Stimulated activated naive CD4-positive, alpha-beta T cell treated with Interleukin-2 at 50 U/mL for 16 hours (primary cell): ENCODE results near the gene C10orf62.
"Not testable (repeated sequence)": the region's sequence is repeated elsewhere in the genome, so short reads cannot be mapped to it uniquely, and the experiment has no call there.

Experiments
- DNase-seq: peaks from one replicate; lab custom pipeline; 2025; lab: John Stamatoyannopoulos, UW

Gene C10orf62, protein sequence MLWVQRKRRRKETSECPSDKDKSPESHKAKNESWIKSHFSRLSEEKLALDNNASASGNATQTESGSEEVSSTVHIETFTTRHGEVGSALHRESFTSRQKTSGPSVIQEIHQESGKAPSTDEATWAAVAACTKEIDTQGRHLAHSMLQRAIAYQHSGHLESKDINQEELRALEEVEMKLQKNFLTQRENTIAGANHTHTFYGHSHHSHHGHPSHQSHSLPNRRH

DNA sequence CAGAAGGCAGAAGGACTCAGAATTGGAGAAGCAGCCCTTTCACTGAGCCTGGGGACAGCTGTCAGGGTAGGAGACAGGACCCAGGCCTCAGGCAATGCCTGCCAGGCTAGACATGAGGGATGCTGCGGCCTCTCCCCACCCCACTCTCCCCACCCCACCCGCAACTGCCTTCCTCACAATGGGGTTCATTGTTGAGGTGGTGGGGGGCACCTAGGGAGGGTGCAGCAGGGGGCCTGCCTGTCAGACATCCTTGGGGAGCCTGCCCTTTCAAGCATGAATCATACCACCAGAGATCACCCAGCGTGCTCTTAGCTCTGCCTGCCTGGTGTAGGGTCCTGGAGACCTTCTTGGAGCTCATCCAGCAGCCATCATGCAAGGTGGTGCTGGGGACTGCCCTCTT lies at the start of gene C10orf62:
TSS of gene C10orf62 (plus strand) at position 243 of the 400 bp plus-strand sequence. CDS start 177 bp downstream, outside the sequence.
- DNase-seq, result no peak

DNA sequence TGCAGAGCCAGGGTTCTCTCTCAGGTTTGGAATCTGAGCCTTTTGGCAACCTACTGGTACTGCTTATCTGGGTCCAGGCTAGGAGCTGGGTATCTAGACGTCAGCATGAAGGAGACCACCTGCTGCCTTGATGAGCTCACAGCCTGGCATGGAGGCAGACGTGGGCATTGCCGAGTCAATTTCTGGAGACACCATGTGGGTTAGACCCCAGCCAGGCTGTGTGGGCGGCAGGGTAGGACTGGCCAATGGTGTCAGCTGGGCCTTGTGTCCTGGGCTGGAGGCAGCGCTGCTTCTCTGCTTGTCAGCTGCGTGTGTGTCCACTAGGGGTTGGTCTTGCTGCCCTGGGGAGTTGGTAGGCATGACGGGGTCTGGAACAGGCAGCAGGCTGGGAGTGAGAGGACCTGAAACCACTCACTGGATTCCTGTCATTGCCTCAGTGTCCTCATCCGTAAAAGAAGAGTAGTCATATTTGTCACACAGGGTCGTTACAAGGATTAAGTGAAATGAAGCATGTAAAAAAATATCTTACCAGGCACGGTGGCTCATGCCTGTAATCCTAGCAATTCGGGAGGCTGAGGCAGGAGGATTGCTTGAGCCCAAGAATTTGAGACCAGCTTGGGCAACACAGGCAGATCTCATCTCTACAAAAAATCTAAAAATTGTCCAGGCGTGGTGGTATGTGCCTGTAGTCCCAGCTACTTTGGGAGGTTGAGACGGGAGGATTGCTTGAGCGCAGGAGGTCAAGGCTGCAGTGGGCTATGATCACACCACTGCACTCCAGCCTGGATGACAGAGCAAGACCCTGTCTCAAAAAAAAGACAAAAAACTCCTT lies 48.6 kb upstream of the C10orf62 start:
- DNase-seq, result no peak

DNA sequence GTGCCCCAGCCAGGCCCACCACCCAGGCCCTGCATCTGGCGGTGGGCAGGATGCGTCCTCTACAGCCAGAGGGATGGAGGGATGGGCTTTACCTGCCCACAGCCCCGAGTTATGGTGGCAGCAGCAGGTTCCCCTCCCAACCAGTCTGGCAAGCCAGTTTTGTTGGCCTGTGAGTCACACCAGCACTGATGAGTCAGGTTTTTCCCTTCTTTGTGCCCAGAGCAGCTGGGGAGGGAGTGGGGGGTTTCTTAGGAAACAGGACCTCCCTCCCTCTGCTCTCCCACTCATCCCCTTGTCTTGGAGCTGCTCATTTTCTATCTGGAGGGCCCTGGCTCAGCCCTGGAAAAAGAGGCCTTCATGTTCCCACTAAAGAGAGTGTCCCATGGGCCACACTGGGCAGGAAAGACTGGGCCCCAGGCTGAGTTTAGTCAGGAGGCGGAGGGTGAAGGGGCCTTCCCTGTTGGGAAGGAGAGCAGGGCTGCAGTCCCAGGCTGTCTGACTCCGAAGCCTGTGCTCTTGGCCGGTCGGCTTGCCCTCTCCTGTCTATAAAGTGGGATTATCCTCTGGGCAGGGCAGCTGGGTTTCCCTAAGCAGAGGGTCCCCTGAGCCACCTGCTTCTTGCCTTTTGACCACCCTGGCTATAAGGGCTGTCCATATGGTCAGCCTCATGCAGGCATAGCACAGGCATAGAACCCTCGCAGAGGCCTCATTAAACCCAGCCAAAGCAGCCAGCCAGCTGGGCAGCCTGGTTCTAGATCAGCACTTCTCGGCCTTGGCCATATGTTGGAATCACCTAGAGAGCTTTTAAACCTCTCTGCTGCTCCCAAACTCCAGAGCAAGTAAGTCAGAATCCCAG lies 47.1 kb upstream of the C10orf62 start:
- DNase-seq, result peak; percentile 24

DNA sequence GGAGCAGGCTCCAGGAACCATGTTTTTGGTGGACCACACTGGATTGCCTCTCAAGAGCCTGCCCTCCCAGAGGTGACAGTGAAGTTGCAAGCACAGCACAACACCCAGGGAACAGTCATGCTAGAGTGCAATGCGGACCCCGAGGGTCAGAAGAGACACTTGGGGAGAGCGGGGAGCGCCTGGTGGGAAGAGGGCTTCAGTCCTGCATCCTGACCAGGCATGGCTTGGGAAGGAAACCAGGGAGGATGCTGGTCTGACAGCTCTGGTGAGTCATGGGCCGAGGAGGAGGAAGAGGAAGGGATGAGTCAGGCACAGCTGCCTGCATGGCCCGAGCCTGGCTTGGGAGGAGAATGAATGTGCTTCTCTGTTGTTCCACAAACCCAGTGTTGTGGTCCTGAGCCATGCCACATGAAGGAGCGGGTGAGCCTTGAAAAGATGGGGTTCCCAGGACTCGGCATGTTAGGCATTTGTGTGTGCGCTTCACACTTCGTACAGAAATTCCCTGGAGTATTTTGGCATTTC lies 46.4 kb upstream of the C10orf62 start:
- DNase-seq, result peak; percentile 32

DNA sequence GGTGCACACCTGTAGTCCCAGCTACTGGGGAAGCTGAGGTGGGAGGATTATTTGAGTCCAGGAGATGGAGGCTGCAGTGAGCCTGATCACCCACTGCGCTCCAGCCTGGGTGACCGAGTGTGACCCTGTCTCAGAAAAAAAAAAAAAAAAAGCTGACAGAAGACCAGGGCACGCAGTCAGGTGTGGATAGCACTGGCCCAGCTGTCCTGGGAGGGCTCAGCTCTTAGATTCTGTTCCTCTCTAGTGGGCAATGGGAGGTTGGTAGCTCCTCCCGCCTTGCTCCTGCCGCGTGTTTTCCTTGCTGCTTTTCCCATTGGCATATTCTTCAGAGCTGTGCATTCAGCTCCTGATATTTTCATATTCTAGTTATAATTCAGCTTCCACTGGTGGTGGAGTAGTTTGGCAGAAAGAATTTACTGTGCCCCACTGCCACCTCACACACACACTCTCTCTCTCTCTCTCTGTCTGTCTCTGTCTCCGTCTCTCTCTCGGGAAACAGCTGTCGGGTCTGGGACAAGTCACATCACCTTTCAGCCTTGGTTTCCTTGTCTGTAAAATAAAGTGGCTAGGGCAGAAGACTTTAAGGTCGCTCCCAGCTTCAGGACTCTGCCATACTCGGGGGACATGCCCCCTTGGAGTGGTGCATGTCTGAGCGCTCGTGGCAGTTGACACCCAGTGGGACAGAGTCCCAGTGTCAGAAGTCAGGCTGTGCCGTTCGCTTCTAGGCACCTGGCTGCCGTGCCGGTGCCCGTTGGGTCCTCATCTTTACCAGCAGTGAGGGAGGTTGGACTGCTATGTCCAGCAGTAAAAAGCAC lies 42.9 kb upstream of the C10orf62 start:
- no peak for DNase-seq

DNA sequence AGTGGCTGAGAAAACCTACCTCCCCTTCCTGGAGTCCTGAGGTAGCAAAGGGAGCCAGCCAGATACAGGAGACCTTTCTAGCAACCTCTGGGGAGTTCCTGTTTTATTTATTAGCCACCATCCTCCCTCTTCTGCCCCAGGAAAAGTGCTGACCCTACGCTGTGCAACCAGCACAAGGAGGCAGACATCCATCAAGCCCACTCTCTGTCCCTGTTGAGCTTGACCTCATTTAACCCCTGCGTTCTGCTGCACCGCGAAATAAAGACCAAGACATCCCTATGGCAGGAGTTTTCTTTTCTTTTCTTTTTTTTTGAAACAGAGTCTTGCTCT lies 42.3 kb upstream of the C10orf62 start:
- no peak for DNase-seq

DNA sequence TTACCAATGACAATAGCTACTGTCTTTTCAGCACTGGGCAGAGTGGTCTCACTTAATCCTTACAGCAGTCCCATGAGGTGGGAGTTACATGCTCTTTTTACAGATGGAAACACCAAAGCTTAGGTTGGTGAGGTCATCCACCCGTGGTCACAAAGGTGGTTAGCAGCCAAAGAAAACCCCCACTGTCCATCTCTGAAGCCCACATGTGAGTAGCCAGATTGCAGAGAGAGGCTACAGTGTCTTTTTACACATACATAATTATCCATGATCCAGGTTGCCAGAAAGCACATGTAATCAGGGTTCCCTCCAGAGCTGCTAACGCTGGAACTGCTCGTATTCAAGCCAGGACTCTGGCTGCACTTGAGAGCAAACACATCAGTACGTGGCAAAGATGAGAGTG lies 41.6 kb upstream of the C10orf62 start:
- DNase-seq, result no peak

DNA sequence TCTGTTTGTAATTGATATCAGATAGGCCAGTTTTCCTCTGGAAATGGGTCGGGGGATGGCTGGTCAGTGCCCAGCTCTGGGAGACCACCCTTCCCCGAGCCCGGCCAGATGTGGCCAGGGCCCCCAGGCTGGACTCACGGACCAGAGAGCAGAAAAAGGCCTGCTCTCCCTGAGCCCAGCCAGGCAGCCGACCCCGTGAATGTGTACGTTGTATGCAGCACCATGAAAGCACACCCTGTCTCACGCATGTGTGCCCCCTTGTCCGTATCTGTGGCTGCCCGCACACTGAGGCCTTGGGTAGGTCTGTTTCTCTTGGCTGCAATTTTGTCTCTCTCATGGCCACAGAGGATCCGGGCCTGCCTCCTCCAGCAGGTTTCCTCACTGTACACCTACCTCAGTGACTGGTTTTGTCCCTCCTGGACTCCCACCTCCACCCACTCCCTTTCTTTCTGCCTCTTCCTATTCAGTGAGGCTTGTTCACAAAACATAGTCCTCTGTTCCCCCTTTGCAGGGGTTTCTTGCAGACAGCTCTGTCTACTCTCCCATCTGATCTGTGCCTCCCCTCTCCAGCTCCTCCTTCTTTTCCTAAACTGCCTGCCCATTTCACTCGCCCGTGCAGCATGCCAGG lies 40.6 kb upstream of the C10orf62 start:
- no peak for DNase-seq

DNA sequence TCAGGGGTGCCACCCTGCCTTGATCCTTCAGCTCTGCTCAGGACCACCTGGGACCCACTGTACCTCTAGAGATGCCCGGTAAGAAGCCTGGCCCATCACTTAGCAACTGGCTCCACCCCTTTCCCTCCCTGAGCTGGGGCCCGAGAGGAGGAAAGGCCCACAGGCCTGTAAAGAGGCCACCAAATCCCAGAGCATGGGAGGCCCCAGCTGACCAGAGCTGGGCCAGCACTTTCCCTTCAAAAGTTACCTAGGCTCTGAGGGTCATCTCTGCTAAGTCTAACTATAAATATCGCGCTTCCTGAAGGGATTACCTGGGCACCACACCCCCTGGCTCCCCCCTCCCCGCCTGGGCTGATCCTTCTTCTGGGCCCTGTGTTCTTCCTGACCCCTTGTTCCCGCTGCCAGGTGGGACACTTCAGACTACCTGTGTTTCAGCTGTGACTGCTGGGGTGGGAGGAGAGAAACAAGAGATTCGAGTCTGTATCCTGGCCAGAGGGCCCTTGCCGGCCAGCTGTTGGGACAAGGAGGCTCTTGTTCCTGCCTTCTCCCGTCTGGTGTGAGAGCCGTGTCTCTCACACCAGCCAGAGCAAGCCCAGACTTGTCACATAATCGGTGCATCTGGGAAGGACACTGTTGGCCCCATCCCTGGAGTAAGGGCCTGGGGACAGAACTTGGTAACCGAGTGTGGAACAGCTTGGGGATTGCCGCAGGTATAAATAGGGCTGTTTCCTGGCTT lies 39.8 kb upstream of the C10orf62 start:
- DNase-seq, result no peak

DNA sequence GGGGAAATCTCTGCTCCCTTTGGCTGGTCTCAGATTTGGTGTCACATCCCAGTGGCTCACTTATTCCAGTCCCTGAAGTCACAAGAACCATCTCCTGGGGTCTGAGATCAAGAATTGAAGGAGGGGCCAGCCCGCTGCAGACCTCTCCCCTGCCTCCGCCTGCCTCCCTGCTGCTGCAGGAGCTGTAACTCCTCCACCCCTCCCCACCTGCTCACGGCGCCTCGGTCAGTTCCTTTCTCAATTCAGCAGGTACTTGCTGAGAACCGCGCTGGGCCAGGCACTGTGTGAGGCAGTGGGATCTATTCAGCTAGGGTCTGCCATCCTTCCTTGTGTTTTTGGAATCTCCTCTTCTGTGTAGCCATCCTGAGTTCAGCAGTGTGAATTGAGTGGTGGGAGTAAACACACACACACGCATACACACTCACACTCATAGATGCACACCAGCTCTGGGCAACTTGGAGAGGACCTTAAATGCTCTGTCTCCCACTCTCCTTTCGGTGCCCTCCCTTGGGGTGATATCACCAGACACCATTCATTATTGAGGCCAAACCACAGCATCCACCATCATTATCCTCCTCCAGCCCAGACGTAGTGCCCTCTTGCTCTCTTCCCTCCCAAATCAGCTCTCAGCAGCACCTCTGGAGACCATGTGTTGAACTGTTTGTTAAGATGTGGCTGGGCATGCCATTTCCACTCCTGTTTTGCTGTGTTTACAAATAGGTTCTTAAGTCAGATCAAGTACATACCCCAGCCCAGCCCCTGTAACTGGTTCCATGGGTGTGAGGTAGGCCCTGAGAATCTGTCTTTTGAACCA lies 39.0 kb upstream of the C10orf62 start:
- no peak for DNase-seq

DNA sequence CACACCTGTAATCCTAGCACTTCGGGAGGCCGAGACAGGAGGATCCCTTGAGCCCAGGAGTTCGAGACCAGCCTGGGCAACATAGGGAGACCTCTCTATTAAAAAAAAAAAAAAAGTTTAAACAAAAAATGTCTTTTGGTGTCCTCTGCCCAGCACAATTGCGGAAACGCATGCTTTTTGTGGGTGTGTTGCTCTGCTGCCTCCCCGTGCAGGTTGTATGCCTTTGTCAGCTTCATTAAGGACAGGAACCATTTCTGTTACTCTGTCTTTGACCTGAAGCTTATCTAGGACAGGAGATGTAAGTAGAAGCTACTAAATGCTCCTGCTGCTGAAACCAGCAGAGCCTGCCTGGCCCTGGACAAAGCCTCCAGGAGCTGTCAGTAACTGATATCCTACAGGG lies 38.2 kb upstream of the C10orf62 start:
- no peak for DNase-seq

DNA sequence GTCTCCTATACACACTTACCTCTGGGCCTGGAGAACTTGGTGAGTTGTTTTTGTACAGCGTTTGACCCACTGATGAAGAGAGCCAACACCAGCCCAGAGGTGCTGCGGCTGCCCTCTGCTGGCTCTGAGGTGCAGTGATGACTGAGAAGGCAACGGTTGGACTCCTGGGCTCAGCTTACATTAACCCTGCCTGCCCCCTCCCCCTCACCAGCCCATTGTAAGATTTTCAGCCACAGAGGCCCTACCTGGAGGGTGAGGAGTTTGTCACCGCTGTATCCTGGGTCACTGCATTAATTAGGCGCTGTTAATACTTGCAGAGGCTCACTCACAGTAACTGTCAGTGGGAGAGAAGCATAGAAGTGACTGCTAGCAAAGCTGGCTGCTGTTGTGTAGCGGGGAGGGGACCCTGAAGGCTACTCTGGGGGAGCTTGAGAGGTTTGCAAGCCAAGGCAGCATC lies 35.9 kb upstream of the C10orf62 start:
- peak; percentile 49 for DNase-seq

DNA sequence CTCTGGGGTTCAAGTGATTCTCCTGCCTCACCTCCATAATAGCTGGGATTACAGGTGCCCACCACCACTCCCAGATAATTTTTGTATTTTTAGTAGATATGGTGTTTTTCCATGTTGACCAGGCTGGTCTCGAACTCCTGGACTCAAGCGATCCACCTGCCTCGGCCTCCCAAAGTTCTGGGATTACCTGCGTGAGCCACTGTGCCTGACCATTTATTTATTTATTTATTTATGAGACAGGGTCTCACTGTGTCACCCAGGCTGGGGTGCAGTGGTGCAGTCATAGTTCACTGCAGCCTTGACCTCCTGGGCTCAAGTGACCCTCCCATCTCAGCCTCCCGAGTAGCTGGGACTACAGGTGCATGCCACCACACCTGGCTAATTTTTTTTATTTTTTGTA lies 35.2 kb upstream of the C10orf62 start:
- DNase-seq, result not testable (repeated sequence)

DNA sequence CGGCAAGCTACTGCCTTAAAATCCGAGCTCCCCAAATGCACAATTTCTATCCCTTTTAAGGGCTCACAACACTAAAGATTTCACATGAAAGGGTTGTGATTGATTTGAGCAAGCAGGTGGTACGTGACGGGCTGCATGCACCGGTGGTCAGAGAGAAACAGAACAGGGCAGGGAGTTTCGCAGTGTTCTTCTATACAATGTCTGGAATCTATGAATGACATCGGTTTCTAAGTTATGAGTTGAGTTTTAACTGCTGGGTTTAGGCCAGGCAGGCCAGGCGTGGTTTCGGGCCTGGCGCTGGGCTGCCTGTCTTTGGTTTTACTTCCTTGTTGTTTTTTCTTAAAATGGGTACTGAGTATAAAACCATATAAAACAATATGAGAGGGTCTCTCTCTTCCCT lies 34.0 kb upstream of the C10orf62 start:
- not testable (repeated sequence) for DNase-seq

DNA sequence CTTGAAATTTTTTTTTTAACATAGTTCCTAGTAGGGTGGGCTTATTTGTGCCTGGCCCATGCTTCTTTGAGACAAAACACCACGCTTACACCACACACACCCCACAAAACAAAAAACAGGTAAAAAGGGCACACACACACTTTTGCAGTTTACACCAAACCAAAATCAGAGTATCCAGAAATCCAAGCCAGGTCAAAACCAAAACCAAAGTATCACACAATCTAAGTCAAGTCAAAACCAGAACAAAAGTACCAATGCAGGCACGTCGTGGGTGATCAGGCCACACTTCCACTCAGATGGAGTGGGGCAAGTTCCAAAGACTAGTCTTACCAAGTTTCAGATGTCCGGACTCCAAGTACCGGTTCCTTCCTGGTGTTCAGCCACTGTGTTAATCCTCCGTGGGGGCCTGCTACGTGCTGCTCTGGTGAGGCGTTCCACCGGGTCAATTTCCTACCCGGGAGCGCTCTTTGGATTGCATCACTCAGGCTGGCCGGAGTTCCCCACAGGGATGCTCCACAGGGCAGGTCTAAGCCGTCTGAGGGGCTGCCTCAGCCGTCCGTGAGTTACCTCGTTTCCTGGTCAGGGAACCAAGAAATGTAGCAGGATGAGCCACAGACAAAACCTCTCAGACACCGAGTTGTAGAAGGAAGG lies 28.7 kb upstream of the C10orf62 start:
- not testable (repeated sequence) for DNase-seq

DNA sequence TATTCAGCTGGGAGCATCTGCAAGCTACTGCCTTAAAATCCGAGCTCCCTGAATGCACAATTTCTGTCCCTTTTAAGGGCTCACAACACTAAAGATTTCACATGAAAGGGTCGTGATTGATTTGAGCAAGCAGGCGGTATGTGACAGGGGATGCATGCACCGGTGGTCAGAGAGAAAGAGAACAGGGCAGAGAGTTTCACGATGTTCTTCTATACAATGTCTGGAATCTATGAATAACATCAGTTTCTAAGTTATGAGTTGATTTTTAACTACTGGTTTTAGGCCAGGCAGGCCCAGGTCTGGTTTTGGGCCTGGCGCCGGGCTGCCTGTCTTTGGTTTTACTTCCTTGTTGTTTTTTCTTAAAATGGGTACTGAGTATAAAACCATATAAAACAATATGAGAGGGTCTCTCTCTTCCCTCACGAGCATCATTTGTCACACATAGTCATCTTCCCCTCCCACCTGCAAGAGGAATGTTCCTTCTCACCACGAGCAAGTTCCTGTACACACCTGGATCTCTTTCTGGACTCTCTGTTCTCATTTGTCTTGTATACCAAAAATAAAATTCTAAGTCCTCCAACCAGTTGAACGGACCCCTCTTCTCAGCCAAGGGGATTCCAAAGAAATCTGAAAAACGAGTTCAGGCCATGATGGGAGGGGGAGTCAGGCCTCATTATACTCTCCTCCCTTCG lies 28.0 kb upstream of the C10orf62 start:
- not testable (repeated sequence) for DNase-seq

DNA sequence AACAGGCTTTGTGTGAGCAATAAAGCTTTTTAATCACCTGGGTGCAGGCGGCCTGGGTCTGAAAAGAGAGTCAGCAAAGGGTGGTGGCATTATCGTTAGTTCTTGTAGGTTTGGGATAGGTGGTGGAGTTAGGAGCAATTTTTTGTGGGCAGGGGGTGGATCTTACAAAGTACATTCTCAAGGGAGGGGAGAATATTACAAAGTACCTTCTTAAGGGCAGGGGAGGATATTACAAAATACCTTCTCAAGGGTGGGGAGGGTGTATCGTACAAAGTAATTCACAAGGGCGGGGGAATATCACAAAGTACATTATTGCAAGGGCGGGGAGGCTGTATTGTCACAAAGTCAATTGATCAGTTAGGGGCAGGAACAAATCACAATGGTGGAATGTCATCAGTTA lies 27.2 kb upstream of the C10orf62 start:
- DNase-seq, result not testable (repeated sequence)

DNA sequence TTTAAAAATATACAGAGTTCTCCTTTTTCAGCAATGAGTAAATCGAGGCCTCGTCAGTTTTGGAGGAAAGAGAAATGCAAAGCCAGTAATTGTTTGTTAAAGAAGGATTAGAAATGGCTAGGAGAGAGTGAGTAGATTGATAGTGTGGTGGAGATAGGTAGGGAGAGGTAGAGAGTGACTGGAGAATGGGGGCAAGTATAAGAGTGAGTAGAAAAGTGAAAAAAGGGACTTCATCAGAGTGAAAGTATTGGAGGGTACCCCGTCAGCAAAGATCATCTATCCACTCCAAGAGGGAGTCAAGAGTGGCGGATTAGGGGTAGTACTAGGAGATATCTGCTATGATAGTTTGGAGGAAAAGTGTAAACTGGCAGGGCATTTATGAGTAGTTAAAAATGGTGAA lies 26.2 kb upstream of the C10orf62 start:
- no peak for DNase-seq
